ENCODE results near the gene NEU2. TPM values are rescaled to one million over a fixed set of nuclear protein-coding genes. Genes with fewer than 3 reads are reported as not detected.
"Not testable (repeated sequence)": the region's sequence is repeated elsewhere in the genome, so short reads cannot be mapped to it uniquely, and the experiment has no call there.

Gene NEU2
- total and polyA plus RNA-seq, 3 experiments from 2014 or later, result not detected

GRCh38 chr2:233062946-233063268, 30.4 kb downstream of the NEU2 start:
- POLR2A ChIA-PET, result no interaction called here
- peaks cover 62% of the 10 kb centered on the region for H3K4me1 ChIP-seq (ENCODE audit: insufficient read depth, low read length)
- H3K9me3 ChIP-seq (ENCODE audit: low read length), result no peaks in the 10 kb centered on the region
- Mint-ChIP-seq H3K36me3 (peaks cover 0 to 70% (median 4%) of the 10 kb centered on the region in 3 donors), H3K27me3 (no peaks in the 10 kb centered on the region), H3K27ac (peak overlapping the region; percentile 75 to 100 (median 98)), H3K4me3 (peak overlapping the region; percentile 90 to 98 (median 95)), H3K9me3 (peaks cover 0 to 1% (median 0%) of the 10 kb centered on the region in 5 donors), H3K4me1 (peaks cover 62 to 74% (median 62%) of the 10 kb centered on the region in 3 donors)
- no peaks in the 10 kb centered on the region for H3K27me3 ChIP-seq (ENCODE audit: insufficient read depth, low read length, poor library complexity, severe bottlenecking)
- CTCF ChIA-PET, result interaction anchor here (1.0 to 4.3 kb wide), 3 partner anchors 9 to 20 kb away, joined by 5 to 52 read pairs (median 27); no protein-coding TSS in a partner anchor
- H3K4me3 ChIP-seq (ENCODE audit: low read length), result peak overlapping the region; percentile 100
- no peak overlapping the region for H3K27ac ChIP-seq (ENCODE audit: low read depth, low read length)
- DNase-seq, result peak in 1 of 5 donors; percentile 45
- H3K36me3 ChIP-seq (ENCODE audit: insufficient read depth, low read length), result peaks cover 19% of the 10 kb centered on the region

- H3K36me3 ChIP-seq (ENCODE audit: insufficient read depth, low read length), result peaks cover 19% of the 10 kb centered on the region
- no peaks in the 10 kb centered on the region for H3K27me3 ChIP-seq (ENCODE audit: insufficient read depth, low read length, poor library complexity, severe bottlenecking)
- H3K36me3 Mint-ChIP-seq, result peaks cover 0 to 70% (median 5%) of the 10 kb centered on the region in 3 donors
- DNase-seq, result peak in 2 of 5 donors; percentile 25 to 31
- H3K27ac ChIP-seq (ENCODE audit: low read depth, low read length), result no peak overlapping the region
- ChIA-PET POLR2A (no interaction called here), CTCF (interaction anchor here (1.1 to 2.4 kb wide), 3 partner anchors 10 to 37 kb away, joined by 4 to 9 read pairs (median 8); no protein-coding TSS in a partner anchor)
- H3K9me3 ChIP-seq (ENCODE audit: low read length), result no peaks in the 10 kb centered on the region
- peaks cover 60 to 72% (median 61%) of the 10 kb centered on the region in 3 donors for H3K4me1 Mint-ChIP-seq
- peaks cover 0 to 1% (median 0%) of the 10 kb centered on the region in 5 donors for H3K9me3 Mint-ChIP-seq
- H3K4me3 Mint-ChIP-seq, result peak overlapping the region; percentile 90 to 98 (median 95)
- H3K27ac Mint-ChIP-seq, result peak overlapping the region; percentile 75 to 99 (median 96)
- H3K4me1 ChIP-seq (ENCODE audit: insufficient read depth, low read length), result peaks cover 67% of the 10 kb centered on the region
- H3K4me3 ChIP-seq (ENCODE audit: low read length), result peak overlapping the region; percentile 100
- H3K27me3 Mint-ChIP-seq, result no peaks in the 10 kb centered on the region
These were observed 30.9 kb downstream of the NEU2 start for GRCh38 chr2:233063269-233063975.

GRCh38 chr2:233063976-233064411, 31.5 kb downstream of the NEU2 start:
- no peaks in the 10 kb centered on the region for H3K27me3 Mint-ChIP-seq
- peak overlapping the region; percentile 90 to 98 (median 95) for H3K4me3 Mint-ChIP-seq
- H3K27ac ChIP-seq (ENCODE audit: low read depth, low read length), result no peak overlapping the region
- H3K4me1 Mint-ChIP-seq, result peaks cover 54 to 72% (median 63%) of the 10 kb centered on the region in 3 donors
- no peaks in the 10 kb centered on the region for H3K27me3 ChIP-seq (ENCODE audit: insufficient read depth, low read length, poor library complexity, severe bottlenecking)
- no peaks in the 10 kb centered on the region for H3K9me3 ChIP-seq (ENCODE audit: low read length)
- H3K9me3 Mint-ChIP-seq, result peaks cover 0 to 1% (median 0%) of the 10 kb centered on the region in 5 donors
- DNase-seq, result no peak
- peaks cover 0 to 76% (median 8%) of the 10 kb centered on the region in 3 donors for H3K36me3 Mint-ChIP-seq
- ChIA-PET POLR2A (no interaction called here), CTCF (interaction anchor here (0.7 to 2.4 kb wide), 5 partner anchors 9 to 177 kb away, joined by 3 to 9 read pairs (median 4); no protein-coding TSS in a partner anchor)
- peak overlapping the region; percentile 100 for H3K4me3 ChIP-seq (ENCODE audit: low read length)
- H3K4me1 ChIP-seq (ENCODE audit: insufficient read depth, low read length), result peaks cover 69% of the 10 kb centered on the region
- peak overlapping the region; percentile 75 to 99 (median 96) for H3K27ac Mint-ChIP-seq
- H3K36me3 ChIP-seq (ENCODE audit: insufficient read depth, low read length), result peaks cover 19% of the 10 kb centered on the region

GRCh38 chr2:233064530-233065199, 32.2 kb downstream of the NEU2 start:
- Histone ChIP-seq H3K27ac (ENCODE audit: low read depth, low read length) (no peak overlapping the region), H3K9me3 (ENCODE audit: low read length) (no peaks in the 10 kb centered on the region), H3K27me3 (ENCODE audit: insufficient read depth, low read length, poor library complexity, severe bottlenecking) (no peaks in the 10 kb centered on the region), H3K4me3 (ENCODE audit: low read length) (peak overlapping the region; percentile 100), H3K36me3 (ENCODE audit: insufficient read depth, low read length) (peaks cover 19% of the 10 kb centered on the region), H3K4me1 (ENCODE audit: insufficient read depth, low read length) (peaks cover 67% of the 10 kb centered on the region)
- peaks cover 54 to 74% (median 69%) of the 10 kb centered on the region in 3 donors for H3K4me1 Mint-ChIP-seq
- no peak for DNase-seq
- peak overlapping the region; percentile 54 to 98 (median 95) for H3K4me3 Mint-ChIP-seq
- peaks cover 0 to 79% (median 8%) of the 10 kb centered on the region in 3 donors for H3K36me3 Mint-ChIP-seq
- peak overlapping the region; percentile 46 to 99 (median 78) for H3K27ac Mint-ChIP-seq
- ChIA-PET CTCF (interaction anchor here (0.7 to 2.7 kb wide), 5 partner anchors 10 to 176 kb away, joined by 3 to 12 read pairs (median 8); no protein-coding TSS in a partner anchor), POLR2A (no interaction called here)
- H3K27me3 Mint-ChIP-seq, result no peaks in the 10 kb centered on the region
- peaks cover 0 to 1% (median 0%) of the 10 kb centered on the region in 5 donors for H3K9me3 Mint-ChIP-seq

GRCh38 chr2:233065200-233065589, 32.7 kb downstream of the NEU2 start:
- H3K4me1 Mint-ChIP-seq, result peaks cover 50 to 74% (median 69%) of the 10 kb centered on the region in 3 donors

GRCh38 chr2:233065954-233066470, 33.5 kb downstream of the NEU2 start:
- Mint-ChIP-seq H3K36me3 (peaks cover 0 to 76% (median 8%) of the 10 kb centered on the region in 3 donors), H3K4me1 (peaks cover 49 to 82% (median 78%) of the 10 kb centered on the region in 3 donors), H3K27ac (peak overlapping the region; percentile 23 to 58 (median 43)), H3K9me3 (no peaks in the 10 kb centered on the region), H3K4me3 (peak overlapping the region in 5 of 7 donors; percentile 15 to 40 (median 37)), H3K27me3 (no peaks in the 10 kb centered on the region)
- H3K9me3 ChIP-seq (ENCODE audit: low read length), result no peaks in the 10 kb centered on the region
- ChIA-PET CTCF (interaction anchor here (2.7 kb wide), 1 partner anchor 12 kb away, joined by 12 read pairs; no protein-coding TSS in a partner anchor), POLR2A (no interaction called here)
- no peak for DNase-seq
- no peak overlapping the region for H3K27ac ChIP-seq (ENCODE audit: low read depth, low read length)
- H3K4me3 ChIP-seq (ENCODE audit: low read length), result no peak overlapping the region
- peaks cover 75% of the 10 kb centered on the region for H3K4me1 ChIP-seq (ENCODE audit: insufficient read depth, low read length)
- H3K36me3 ChIP-seq (ENCODE audit: insufficient read depth, low read length), result peaks cover 16% of the 10 kb centered on the region
- H3K27me3 ChIP-seq (ENCODE audit: insufficient read depth, low read length, poor library complexity, severe bottlenecking), result no peaks in the 10 kb centered on the region

More at GRCh38 chr2:233065200-233065589, 32.7 kb downstream of the NEU2 start:
- H3K36me3 ChIP-seq (ENCODE audit: insufficient read depth, low read length), result peaks cover 19% of the 10 kb centered on the region
- H3K27ac ChIP-seq (ENCODE audit: low read depth, low read length); DNase-seq; H3K27me3 ChIP-seq (ENCODE audit: insufficient read depth, low read length, poor library complexity, severe bottlenecking); POLR2A ChIA-PET; H3K9me3 Mint-ChIP-seq; H3K27me3 Mint-ChIP-seq; H3K4me3 ChIP-seq (ENCODE audit: low read length); H3K9me3 ChIP-seq (ENCODE audit: low read length): not testable (repeated sequence)
- Mint-ChIP-seq H3K4me3 (peak overlapping the region; percentile 54 to 98 (median 95)), H3K27ac (peak overlapping the region in 7 of 8 donors; percentile 46 to 88 (median 73)), H3K36me3 (peaks cover 0 to 80% (median 8%) of the 10 kb centered on the region in 3 donors)
- peaks cover 69% of the 10 kb centered on the region for H3K4me1 ChIP-seq (ENCODE audit: insufficient read depth, low read length)
- CTCF ChIA-PET, result interaction anchor here (1.1 to 2.7 kb wide), 3 partner anchors 11 to 175 kb away, joined by 3 to 12 read pairs (median 8); no protein-coding TSS in a partner anchor

- Mint-ChIP-seq H3K9me3 (peaks cover 0 to 4% (median 0%) of the 10 kb centered on the region in 5 donors), H3K36me3 (peaks cover 12 to 70% (median 17%) of the 10 kb centered on the region in 3 donors), H3K27ac (peak overlapping the region; percentile 70 to 96 (median 86)), H3K27me3 (no peaks in the 10 kb centered on the region), H3K4me3 (peak overlapping the region; percentile 34 to 88 (median 71)), H3K4me1 (peaks cover 33 to 81% (median 75%) of the 10 kb centered on the region in 3 donors)
- H3K9me3 ChIP-seq (ENCODE audit: low read length), result no peaks in the 10 kb centered on the region
- ChIA-PET CTCF (interaction anchor here (1.6 to 2.6 kb wide), 2 partner anchors 15 kb away, joined by 6 to 9 read pairs; no protein-coding TSS in a partner anchor), POLR2A (no interaction called here)
- peaks cover 71% of the 10 kb centered on the region for H3K4me1 ChIP-seq (ENCODE audit: insufficient read depth, low read length)
- no peak overlapping the region for H3K4me3 ChIP-seq (ENCODE audit: low read length)
- DNase-seq, result no peak
- H3K36me3 ChIP-seq (ENCODE audit: insufficient read depth, low read length), result peaks cover 26% of the 10 kb centered on the region
- H3K27ac ChIP-seq (ENCODE audit: low read depth, low read length), result no peak overlapping the region
- H3K27me3 ChIP-seq (ENCODE audit: insufficient read depth, low read length, poor library complexity, severe bottlenecking), result no peaks in the 10 kb centered on the region
These were observed 36.4 kb downstream of the NEU2 start for GRCh38 chr2:233068762-233069418.
